K562 (cell line): ENCODE results near the gene DNAAF1. TPM values are rescaled to one million over a fixed set of nuclear protein-coding genes. Genes with fewer than 3 reads are reported as not detected.

ENCODE experiments used
- ATAC-seq: fragments of 200-7000 bp; cut with Tn5 transposase; 3 replicates; pipeline ENCODE4 v1.9.1; 2020; ENCODE audit warnings: moderate library complexity
- BruUV-seq: library from RNA; stranded (reverse); fragments of 400-500 nt; replicated peaks from 2 replicates; lab custom pipeline; 2021; lab: Mats Ljungman, UMichigan
- CTCF ChIA-PET: fragments of 300-600 bp; formaldehyde crosslinking; extraction: SDS; loops from one replicate; lab custom pipeline; 2021; ENCODE audit warnings: low intra/inter-chr PET ratio; lab: Yijun Ruan, JAX
- POLR2A ChIA-PET: fragments of 300-600, 350-650 bp; sonication (Branson Sonifier 250); formaldehyde crosslinking; extraction: SDS; loops from one replicate; lab custom pipeline; 2021; ENCODE audit warnings: antibody characterized with exemption, inconsistent platforms; lab: Yijun Ruan, JAX
- DNase-seq, 4 experiments: peaks; one replicate each; pipeline versions ENCODE4 v3.0.0 to v3.0.0-alpha.2; 2011 to 2018; ENCODE audit warnings: low spot score in 3 of 4, mixed read lengths in 3 of 4; ENCODE audit errors: extremely low read depth in 1 of 4
- FAIRE-seq: peaks from 2 replicates; lab custom pipeline; 2011; peaks lifted over from hg19 to GRCh38; lab: Jason Lieb, UNC
- H2AFZ ChIP-seq: 2 replicates; pipeline ENCODE4 v1.6.0; 2011; ENCODE audit warnings: low read depth, low read length, control low read depth, inconsistent platforms
- H3K27ac ChIP-seq: fragments of 200-600 bp; 3 replicates; pipeline ENCODE4 v1.8.0; 2011; ENCODE audit warnings: low read depth, mild to moderate bottlenecking, control low read depth, inconsistent platforms, low read length, moderate library complexity, mixed read lengths; ENCODE audit errors: extremely low read depth
- H3K27me3 ChIP-seq, 2 experiments: fragments of 300-600 bp in 1 of 2; 2 replicates in 1 of 2; 3 replicates in 1 of 2; pipeline versions ENCODE4 v1.6.0 to v1.8.0; 2011; ENCODE audit warnings: inconsistent platforms in 2 of 2, low read length in 2 of 2, mild to moderate bottlenecking in 1 of 2, mixed read lengths in 1 of 2, moderate library complexity in 1 of 2; ENCODE audit not compliant: control insufficient read depth in 2 of 2, insufficient read depth in 2 of 2
- H3K36me3 ChIP-seq: fragments of 300-600 bp; 3 replicates; pipeline ENCODE4 v1.8.0; 2011; ENCODE audit warnings: mild to moderate bottlenecking, low read length, inconsistent platforms; ENCODE audit not compliant: control insufficient read depth, insufficient read depth
- H3K4me1 ChIP-seq, 2 experiments: fragments of 200-600 bp in 1 of 2; replicated peaks in 1 of 2; 2 replicates in 1 of 2; 3 replicates in 1 of 2; pipeline versions ENCODE4 v1.5.1 to v1.8.0; 2011; ENCODE audit warnings: inconsistent platforms in 2 of 2, low read length in 2 of 2, mild to moderate bottlenecking in 1 of 2, mixed read lengths in 1 of 2, moderate library complexity in 1 of 2; ENCODE audit not compliant: control insufficient read depth in 2 of 2, insufficient read depth in 2 of 2
- H3K4me2 ChIP-seq: 2 replicates; pipeline ENCODE4 v1.6.1; 2011; ENCODE audit warnings: low read length, control low read depth, inconsistent platforms, mixed read lengths; ENCODE audit not compliant: insufficient read depth
- H3K4me3 ChIP-seq: fragments of 200-600 bp; sonication (generic), shearing (Covaris generic); 2 replicates; pipeline ENCODE4 v1.5.1; 2016; ENCODE audit warnings: control low read depth, inconsistent platforms
- H3K79me2 ChIP-seq: fragments of 200-600 bp; 3 replicates; pipeline ENCODE4 v1.8.0; 2011; ENCODE audit warnings: low read length, inconsistent platforms; ENCODE audit not compliant: control insufficient read depth, insufficient read depth
- H3K9ac ChIP-seq, 2 experiments: 2 replicates each; pipeline versions ENCODE4 v1.6.0 to v1.6.1; 2011; ENCODE audit warnings: low read depth in 2 of 2, low read length in 2 of 2, control low read depth in 1 of 2, inconsistent platforms in 1 of 2, mild to moderate bottlenecking in 1 of 2, mixed read lengths in 1 of 2; ENCODE audit not compliant: insufficient read depth in 1 of 2
- H3K9me1 ChIP-seq: one replicate; pipeline ENCODE4 v1.6.0; 2011; ENCODE audit warnings: inconsistent platforms, mild to moderate bottlenecking, low read length, moderate library complexity; ENCODE audit not compliant: control insufficient read depth, insufficient read depth
- H3K9me3 ChIP-seq: replicated peaks from 2 replicates; pipeline ENCODE4 v1.5.1; 2011; ENCODE audit warnings: low read depth, low read length, inconsistent platforms; ENCODE audit not compliant: control insufficient read depth, insufficient read depth
- H4K20me1 ChIP-seq: replicated peaks from 2 replicates; pipeline ENCODE4 v1.6.1; 2011; ENCODE audit warnings: low read length, inconsistent platforms, mixed read lengths; ENCODE audit not compliant: control insufficient read depth, insufficient read depth
- PCBP1 ChIP-seq: fragments of 200-400 bp; formaldehyde crosslinking; IDR thresholded peaks from 2 replicates; pipeline ENCODE4 v1.6.1; 2018; ENCODE audit warnings: mild to moderate bottlenecking, low read depth, low read length; ENCODE audit not compliant: poor library complexity, severe bottlenecking
- RBFOX2 ChIP-seq: fragments of 200-400 bp; formaldehyde crosslinking; IDR thresholded peaks from 2 replicates; pipeline ENCODE4 v1.6.1; 2017; ENCODE audit warnings: low read depth, mild to moderate bottlenecking, low read length, moderate library complexity
- ZNF280A ChIP-seq: fragments of 450-650 bp; IDR thresholded peaks from 2 replicates; pipeline ENCODE4 v1.6.1; 2018; ENCODE audit warnings: mild to moderate bottlenecking, low read depth; ENCODE audit not compliant: partially characterized antibody
- WGBS: fragments of 100-300 bp; shearing (Covaris generic); methylation state at CpG from one replicate; pipeline ENCODE4 v1.1.6; 2016; ENCODE audit warnings: low coverage, mixed read lengths; ENCODE audit not compliant: insufficient coverage; ENCODE audit errors: missing lambda C conversion rate; 5-methylcytosine and 5-hydroxymethylcytosine counted together
- in situ Hi-C: fragments of 300-500 bp; cut with MboI; formaldehyde crosslinking; loops from 4 replicates; pipeline ENCODE4 v1.15.0; 2018; ENCODE audit warnings: inconsistent platforms, mixed read lengths
- intact Hi-C: fragments of 100-400 bp; cut with micrococcal nuclease; formaldehyde crosslinking; loops from 2 replicates; pipeline ENCODE4 v1.14.2; 2022
- polyA plus RNA-seq, 8 experiments: library from polyadenylated mRNA; depleted of rRNA in 4 of 8; stranded (reverse) in 5 of 8; unstranded in 3 of 8; fragments of >200 nt; fragmentation: Nextera tagmentation in 2 of 8; fragmentation: Illumina TruSeq in 1 of 8; extraction: Ambion mirVana in 2 of 8; extraction: Trizol in 1 of 8; gene quantifications; 2 replicates each; pipeline versions ENCODE4 v1.2.1 to v1.2.3, GENCODE V29; 2011 to 2014; ENCODE audit warnings: inconsistent platforms in 1 of 8, missing spikeins in 1 of 8
- total RNA-seq, 7 experiments: library from RNA; depleted of rRNA in 6 of 7; stranded (reverse); fragments of >200 nt in 6 of 7; fragmentation: Illumina TruSeq in 2 of 7; extraction: Trizol in 2 of 7; gene quantifications; 2 replicates each; pipeline versions ENCODE4 v1.2.1 to v1.2.3, GENCODE V29; 2011 to 2021; ENCODE audit warnings: low replicate concordance in 1 of 7

Gene DNAAF1
- total and polyA plus RNA-seq, 9 of the 15 experiments (the other 6 are each of a cell fraction or from before 2014, with no cell fraction given): 0.01 TPM; not detected in 8

GRCh38 chr16:84181144-84181915, 36.2 kb downstream of the DNAAF1 start:
- Histone ChIP-seq H3K27me3 (no peaks in the 10 kb centered on the region), H3K36me3 (peaks cover 79% of the 10 kb centered on the region; the same call in 2 of the 3 replicates), H4K20me1 (peaks cover 13% of the 10 kb centered on the region; the same call in 1 of the 2 replicates), H3K4me3 (no peak overlapping the region), H3K27ac (no peak overlapping the region), H3K9me1 (peaks cover 13% of the 10 kb centered on the region), H2AFZ (no peak overlapping the region), H3K9me3 (peaks cover 2% of the 10 kb centered on the region; the same call in 1 of the 2 replicates), H3K4me1 (peaks cover 7 to 52% of the 10 kb centered on the region in 2 experiments; a peak in 4 of 5 replicates), H3K9ac (no peak overlapping the region; a peak in 1 of 4 replicates), H3K4me2 (no peak overlapping the region), H3K79me2 (peaks cover 20% of the 10 kb centered on the region)
- intact Hi-C loops: no loop called here
- BruUV-seq: no TSS peak
- POLR2A ChIA-PET: interaction anchor here (0.6 to 1.0 kb wide), 3 partner anchors 11 to 41 kb away, joined by 3 to 5 read pairs (median 3); no protein-coding TSS in a partner anchor
- ATAC-seq (no peak), DNase-seq (no peak), FAIRE-seq (no peak)
- no peak for TF ChIP-seq ZNF280A
- peak; percentile 3 for TF ChIP-seq PCBP1
- peak; percentile 44; the same call in 1 of the 2 replicates for TF ChIP-seq RBFOX2
- WGBS: 93% methylated on average over 34 of the region's 41 CpGs
- CTCF ChIA-PET: no interaction called here
- in situ Hi-C loops: loop anchor here (10.0 kb wide), 1 partner anchor 227 kb away; the partner anchor contains the start of gene OSGIN1
